CD4-positive, alpha-beta T cell treated with Interferon alpha-2 for 1 hour (primary cell): ENCODE results near the gene METTL5.
"Not testable (repeated sequence)": the region's sequence is repeated elsewhere in the genome, so short reads cannot be mapped to it uniquely, and the experiment has no call there.

ENCODE experiments used
- DNase-seq, 2 donors: peaks; one replicate each; pipeline ENCODE4 v3.0.0-alpha.2; 2020 to 2022

METTL5 gene

DNA sequence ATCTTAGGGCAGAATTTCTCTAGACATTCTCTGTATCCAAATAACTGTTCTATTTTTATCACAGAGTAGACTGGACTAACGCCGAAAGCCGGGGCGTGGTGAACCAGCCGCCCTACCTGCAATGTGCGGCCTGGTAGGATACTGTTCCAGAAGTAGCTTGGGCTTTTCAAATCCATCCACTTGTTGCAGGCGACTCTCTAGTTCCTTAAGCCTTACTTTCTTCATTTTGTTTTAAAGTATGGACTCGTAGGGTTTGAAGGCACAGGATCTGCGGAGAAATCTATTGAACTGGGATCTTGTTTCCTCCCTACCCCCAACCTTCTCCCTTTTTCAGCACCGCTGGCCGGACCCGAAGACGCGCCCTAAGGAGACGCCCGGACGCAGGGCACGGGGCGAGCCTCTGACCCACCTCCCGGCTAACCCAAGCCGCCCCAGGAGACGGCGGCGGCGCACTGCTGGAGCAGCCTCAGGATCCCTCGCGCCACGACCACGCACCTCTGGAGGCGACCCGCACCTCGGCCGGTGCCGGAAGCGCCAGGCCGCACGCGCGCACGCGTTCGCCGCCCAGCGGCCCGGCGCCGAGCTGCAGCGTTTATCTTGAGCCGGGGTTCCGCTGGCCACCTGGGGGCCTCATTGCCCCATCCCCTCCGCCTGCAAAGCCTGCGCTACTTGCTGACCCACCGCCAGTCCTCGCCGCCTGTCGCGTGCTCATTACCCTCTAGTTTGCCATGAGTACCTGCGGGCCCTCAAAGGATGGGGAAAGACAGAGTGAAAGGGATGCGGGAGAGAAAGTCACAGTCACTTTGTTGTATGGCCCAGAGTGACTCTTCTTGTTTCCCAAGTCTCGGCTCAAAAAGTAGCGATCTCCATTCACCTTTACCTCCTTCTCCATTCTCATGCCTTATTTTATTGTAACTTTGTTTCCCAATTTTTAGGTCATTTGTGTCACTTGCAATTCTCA, at the start of gene METTL5:
Gene METTL5 (minus strand): TSS at position 533 of the 961 bp plus-strand sequence. CDS start 308 bp downstream, at position 225.
- DNase-seq, result peak; percentile 66 to 81

DNA sequence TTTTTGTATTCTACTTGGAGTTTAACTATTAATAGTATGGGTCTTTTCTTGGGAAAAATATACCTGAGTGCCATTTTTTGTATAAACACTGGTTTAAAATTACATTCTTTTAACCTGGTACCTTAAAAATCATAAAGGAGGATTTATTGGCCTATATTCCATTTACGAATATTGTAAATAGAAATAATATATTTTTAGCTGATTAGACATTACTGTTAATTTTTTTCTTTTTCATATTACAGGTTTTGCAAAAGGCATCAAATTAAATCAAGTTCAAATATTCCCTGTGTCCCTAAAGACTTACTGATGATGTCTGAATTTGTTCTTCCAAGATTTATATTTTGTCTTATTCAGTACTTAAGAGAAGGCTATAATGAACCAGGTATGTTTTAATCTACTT, 47.3 kb upstream of the METTL5 start:
- no peak for DNase-seq

DNA sequence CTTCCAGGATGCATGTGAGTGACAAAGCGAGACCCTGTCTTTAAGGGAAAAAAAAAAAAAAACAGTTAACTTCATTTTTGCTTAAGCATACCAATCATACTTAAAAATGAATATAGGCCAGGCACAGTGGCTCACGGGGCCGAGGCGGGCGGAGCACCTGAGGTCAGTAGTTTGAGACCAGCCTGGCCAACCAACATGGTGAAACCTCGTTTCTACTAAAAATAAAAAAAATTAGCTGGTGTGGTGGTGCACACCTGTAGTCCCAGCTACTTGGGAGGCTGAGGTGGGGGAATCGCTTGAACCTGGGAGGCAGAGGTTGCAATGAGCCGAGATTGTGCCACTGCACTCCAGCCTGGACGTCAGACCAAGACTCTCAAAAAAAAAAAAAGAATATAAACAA, 46.7 kb upstream of the METTL5 start:
- DNase-seq, result not testable (repeated sequence)

DNA sequence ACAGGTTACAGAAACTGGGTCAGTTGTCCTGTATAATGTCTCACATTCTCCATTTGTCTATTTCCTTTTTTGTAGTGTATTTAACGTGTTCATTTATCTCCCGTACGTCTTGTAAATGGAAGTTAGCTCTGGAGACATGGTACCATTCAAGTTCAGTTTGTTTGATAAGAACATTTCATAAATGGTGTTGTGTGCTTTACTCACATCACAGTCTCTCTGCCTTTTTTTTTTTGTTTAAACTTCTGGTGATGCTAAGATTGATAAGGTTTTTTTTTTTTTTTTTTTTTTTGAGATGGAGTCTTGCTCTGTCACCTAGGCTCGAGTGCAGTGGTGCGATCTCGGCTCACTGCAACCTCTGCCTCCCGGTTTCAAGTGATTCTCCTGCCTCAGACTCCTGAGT, 44.2 kb upstream of the METTL5 start:
- DNase-seq, result no peak

DNA sequence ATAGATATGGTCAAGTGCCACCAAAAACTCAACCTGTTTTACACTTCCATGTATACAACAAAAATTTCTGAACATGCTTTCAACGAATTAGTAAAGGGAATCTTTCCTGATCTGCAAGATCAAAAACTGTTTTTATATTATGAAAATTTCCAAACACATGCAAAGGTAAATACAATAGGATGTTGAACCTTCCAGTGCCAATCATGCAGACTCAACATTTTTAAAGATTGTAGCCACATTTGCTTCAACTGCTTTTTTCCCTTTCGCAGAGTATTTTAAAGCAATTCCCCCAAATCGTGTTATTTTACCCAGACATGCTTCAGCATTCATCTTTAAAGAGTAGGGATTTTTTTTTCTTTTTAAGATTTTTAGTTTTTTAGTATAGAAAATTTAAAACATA, 42.9 kb upstream of the METTL5 start:
- no peak for DNase-seq

DNA sequence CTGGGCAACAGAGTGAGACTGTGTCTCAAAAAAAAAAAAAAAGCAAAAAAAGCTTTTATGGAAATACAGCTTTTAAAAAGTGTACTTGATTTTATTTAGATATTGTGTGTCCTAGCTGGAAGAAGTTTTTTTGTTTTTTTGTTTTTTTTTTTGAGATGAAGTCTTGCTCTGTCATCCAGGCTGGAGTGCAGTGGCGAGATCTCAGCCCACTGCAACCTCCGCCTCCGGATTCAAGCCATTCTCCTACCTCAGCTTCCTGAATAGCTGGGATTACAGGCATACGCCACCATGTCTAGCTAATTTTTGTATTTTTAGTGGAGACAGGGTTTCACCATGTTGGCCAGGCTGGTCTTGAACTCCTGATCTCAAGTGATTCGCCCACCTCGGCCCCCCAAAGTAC, 41.5 kb upstream of the METTL5 start:
- DNase-seq, result not testable (repeated sequence)

DNA sequence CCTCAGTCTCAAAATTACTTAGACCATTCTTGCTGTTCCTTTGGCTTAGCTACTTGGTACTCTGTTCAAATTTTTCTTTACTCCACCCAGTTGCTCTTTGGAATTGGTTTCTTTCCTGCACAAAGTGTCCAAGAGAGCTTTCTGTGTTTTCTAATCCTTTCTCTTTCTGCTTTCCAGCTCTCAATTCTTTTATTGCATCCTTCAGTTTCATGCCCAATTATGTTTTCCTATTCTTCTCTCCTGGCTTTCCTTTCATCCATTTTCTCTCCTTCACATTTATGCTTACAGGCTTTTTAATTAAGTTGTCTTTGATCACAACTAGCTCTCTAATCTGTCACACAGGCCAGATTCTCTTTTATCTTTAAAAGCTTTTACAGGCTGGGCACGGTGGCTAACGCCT, 40.8 kb upstream of the METTL5 start:
- DNase-seq, result no peak

DNA sequence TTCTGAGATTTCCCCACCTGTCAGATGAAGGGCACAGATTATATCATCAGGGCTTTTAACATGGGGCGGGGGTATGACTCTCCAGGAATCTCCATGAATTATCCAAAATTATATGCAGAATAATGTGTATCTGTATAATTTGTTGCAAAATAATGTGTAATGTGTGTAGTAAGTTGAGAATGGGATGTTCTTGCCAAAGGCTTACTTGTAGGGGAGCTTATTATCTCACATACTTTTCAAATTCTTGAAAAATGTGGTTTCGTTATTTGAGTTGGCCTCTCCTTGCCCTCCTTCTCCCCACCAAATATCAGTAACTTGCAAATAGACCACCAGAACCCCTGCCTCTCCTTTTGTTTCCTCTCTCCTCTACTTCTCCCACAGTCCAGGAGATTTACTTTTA, 38.1 kb upstream of the METTL5 start:
- DNase-seq, result no peak

DNA sequence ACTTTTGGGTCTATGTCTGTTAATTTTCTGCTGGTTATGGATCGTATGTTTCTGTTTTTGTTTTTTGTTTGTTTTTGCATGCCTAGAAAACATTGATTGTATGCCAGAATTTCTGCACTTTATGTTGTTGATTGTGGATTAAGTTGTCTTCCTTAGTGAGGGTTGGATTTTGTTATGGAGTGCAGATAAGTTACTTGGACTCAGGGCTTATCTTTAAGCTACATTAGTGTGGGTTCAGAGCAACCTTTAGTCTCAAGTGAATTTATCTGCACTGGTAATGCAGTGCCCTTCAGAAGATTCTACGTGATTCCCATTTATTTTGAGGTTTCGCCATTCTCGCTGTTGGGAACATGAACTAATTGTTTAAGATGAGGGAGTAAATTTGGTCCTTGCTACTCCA, 35.4 kb upstream of the METTL5 start:
- no peak for DNase-seq

DNA sequence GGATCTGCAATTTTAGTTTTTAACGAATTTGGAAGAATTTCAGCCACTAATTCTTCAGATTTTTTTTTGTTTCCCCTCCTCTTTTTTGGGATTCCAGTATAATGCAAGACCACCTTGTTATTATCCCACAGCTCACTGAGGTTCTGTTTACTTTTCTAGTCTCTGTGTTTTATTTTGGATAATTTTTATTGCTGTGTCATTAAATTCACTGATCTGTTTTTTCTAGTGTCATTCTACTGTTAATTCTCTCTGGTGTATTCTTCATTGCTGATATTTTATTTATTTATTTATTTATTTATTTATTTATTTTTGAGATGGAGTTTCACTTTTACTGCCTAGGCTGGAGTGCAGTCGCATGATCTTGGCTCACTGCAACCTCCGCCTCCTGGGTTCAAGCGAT, 34.7 kb upstream of the METTL5 start:
- DNase-seq, result no peak

DNA sequence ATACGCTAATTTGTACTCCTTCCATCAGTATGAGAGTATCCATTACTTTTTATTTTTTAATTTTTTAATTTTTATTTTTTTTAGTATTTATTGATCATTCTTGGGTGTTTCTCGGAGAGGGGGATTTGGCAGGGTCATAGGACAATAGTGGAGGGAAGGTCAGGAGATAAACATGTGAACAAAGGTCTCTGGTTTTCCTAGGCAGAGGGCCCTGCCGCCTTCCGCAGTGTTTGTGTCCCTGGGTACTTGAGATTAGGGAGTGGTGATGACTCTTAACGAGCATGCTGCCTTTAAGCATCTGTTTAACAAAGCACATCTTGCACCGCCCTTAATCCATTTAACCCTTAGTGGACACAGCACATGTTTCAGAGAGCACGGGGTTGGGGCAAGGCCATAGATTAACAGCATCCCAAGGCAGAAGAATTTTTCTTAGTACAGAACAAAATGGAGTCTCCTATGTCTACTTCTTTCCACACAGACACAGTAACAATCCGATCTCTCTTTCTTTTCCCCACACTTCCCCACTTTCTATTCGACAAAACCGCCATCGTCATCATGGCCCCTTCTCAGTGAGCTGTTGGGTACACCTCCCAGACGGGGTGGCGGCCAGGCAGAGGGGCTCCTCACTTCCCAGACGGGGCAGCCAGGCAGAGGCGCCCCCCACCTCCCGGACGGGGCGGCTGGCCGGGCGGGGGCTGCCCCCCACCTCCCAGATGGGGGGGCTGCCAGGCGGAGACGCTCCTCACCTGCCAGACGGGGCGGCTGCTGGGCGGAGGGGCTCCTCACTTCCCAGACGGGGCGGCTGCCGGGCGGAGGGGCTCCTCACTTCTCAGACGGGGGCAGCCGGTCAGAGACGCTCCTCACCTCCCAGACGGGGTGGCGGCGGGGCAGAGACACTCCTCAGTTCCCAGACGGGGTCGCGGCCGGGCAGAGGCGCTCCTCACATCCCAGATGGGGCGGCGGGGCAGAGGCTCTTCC, 30.9 kb upstream of the METTL5 start:
- DNase-seq, result not testable (repeated sequence)

DNA sequence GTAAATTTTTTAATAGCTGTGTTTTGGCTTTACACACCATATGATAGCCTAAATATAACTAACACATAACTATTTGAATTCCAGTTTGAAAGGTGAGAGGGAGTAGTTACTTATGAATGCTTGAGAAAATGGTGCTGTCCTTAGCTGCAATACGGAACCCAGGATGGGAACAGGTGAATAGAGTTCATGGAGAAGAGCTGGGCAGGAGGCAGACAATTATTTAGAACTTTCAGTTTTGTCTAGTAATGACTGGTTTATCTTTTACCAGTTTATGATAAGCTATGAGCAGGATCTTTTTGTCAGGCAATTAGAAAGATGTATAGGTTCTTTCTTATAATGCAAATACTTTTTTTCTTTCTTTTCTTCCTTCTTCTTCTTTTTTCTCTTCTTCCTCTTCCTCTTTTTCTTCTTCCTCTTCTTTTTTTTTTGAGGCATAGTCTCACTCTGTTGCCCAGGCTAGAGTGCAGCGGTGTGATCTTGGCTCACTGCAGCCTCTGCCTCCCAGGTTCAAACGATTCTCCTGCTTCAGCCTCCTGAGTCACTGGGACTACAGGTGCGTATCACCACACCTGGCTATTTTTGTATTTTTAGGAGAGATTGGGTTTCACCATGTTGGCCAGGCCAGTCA, 28.4 kb upstream of the METTL5 start:
- no peak for DNase-seq

DNA sequence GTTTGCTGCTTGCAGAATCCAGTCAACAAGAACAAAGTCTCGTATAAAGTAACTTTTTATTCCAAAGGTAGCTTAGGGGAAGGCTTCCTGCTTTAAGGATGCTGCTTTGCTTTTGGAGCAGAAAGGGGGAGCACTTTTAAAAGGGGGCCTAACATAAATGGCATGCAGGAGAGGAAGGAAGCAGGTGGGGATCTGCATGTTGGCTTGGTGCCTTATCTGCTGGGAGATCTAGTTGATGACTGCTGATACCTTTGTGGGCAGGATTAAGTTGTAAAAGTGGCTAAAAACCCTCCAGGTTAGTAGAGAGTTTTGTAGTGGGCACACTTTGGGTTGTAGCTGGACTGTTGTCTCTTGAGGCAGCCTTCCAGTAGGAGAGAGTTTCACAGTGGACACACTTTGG, 25.0 kb upstream of the METTL5 start:
- DNase-seq, result no peak

DNA sequence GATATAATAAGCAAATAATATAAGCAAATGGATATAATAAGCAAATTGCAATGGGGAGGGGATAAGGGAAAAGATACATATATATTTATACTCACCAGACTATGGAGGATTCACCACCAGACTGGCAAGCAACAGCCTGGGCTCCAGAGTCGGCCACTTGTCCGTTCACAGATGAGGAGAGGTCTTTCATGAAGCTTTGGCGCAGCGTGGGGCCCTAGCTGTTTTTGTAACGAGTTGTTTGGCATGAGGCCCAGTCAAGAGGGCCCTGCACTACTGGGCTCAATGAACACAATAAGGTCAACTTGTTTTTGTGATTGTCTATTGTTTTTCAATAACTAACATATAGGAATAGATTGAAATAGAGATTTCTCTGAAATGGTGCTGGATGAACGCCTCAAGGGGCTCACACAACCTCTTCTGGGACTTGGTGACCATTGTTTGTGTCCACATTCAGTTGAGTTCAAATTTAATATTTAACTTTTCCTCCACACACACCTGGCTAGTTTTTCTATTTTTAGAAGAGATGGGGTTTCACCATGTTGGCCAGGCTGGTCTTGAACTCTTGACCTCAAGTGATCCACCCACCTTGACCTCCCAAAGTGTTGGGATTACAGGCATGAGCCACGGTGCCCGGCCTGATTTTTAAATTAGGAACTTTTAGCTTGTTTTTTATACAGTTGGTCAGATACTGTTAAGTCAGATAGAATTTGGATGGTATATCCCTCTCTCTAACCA, 24.4 kb upstream of the METTL5 start:
- not testable (repeated sequence) for DNase-seq

DNA sequence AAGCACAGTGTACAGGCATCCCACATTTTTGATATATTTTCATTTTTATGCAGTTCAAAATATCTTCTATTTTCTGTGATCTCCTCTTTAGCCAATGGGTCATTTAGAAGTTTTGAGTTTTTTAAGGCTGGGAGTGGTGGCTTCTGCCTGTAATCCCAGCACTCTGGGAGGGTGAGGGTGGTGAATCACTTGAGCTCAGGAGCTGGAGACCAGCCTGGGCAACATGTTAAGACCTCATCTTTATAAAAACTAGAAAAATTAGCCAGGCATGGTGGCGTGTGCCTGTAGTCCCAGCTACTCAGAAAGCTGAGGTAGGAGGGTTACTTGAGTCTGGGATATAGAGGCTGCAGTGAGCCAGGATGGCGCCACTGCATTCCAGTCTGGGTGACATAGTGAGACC, 20.3 kb upstream of the METTL5 start:
- DNase-seq, result no peak

DNA sequence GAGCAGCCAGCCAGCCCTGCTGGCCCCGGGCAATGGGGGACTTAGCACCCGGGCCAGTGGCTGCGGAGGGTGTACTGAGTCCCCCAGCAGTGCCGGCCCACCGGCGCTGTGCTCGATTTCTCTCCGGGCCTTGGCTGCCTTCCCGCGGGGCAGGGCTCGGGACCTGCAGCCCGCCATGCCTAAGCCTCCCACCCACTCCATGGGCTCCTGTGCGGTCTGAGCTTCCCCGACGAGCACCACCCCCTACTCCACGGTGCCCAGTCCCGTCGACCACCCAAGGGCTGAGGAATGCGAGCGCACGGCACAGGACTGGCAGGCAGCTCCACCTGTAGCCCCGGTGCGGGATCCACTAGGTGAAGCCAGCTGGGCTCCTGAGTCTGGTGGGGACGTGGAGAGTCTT, 16.9 kb upstream of the METTL5 start:
- not testable (repeated sequence) for DNase-seq

DNA sequence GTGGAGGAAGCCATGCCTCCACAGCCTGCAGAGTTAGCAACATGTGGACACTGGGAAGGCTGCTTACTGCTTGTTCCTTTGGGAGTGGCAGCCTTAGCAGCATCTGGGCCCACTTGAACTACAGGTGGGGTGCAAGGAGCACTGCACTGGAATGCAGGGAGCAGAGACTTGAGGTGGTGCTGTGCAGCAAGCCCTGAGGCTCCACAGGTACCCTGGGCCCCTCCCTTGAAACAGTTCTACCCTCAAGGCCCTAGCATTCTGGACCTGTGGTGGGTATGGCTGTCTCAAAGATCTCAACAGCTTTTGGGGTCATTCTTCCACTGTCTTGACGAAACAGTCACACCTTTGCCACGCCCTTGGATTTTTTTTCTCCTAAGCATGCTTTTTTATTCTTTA, 16.0 kb upstream of the METTL5 start:
- DNase-seq, result no peak

DNA sequence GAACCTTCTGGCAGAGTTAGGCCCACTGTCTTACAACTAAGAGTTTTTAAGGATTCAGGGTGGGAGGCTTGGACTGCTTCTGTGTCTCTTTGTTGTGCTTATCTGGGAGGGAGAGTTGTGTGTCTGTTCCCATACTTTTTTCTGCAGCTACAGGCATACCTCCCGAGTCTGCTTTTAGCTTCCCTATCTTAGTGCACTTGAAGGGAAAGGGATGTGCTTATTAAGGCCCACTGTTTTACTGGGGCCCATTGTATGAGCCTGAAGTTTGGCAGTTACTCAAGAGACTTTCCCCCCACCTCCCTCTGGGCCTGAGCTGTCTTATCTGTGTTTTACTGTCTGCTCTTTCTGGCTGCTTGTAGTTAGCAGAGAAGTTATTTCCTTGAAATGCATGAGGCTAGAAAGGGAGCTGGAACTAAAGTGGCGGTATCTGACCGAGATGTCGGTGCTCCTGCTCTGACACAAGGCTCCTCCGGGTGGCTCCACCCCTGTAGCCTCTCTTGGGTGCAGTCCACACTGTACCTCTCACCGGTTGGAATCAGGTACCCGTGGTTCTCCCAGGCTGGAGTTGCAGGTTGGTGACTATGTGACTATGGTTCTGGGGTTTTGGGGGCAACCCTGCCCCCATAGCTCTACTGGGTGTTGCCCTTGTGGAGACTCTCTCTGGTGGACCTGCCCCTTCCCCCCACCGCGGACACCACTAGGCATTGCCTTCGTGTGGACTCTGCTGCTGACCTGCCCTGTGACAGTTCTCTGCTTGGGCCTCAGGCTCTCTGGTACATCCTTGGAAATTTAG, 15.4 kb upstream of the METTL5 start:
- no peak for DNase-seq

DNA sequence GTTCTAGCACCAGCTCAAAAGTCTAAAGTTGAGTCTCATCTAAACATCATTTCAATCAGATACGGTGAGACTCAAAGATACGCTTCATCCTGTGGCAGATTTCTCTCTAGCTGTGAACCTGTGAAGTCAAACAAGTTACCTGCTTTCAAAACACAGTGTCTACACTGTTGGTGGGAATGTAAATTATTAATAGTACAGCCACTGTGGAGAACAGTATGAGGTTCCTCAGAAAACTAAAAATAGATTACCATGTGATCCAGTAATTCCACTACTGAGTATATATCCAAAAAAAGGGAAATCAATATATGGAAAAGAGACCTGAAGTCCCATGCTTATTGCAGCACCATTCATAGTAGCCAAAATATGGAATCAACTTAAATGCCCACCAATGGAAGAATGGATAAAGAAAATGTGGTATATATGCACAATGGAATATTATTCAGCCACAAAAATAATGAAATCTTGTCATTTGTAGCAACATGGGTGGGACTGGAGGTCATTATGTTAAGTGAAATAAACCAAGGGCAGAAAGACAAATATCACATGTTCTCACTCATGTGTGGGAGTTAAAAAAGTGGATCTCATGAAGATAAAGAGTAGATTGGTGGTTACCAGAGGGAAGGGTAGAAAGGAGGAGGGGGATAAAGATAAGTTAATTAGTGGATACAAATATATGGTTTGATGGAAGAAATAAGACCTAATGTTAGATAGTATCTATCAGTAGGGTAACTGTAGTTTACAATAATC, 14.2 kb upstream of the METTL5 start:
- DNase-seq, result no peak

DNA sequence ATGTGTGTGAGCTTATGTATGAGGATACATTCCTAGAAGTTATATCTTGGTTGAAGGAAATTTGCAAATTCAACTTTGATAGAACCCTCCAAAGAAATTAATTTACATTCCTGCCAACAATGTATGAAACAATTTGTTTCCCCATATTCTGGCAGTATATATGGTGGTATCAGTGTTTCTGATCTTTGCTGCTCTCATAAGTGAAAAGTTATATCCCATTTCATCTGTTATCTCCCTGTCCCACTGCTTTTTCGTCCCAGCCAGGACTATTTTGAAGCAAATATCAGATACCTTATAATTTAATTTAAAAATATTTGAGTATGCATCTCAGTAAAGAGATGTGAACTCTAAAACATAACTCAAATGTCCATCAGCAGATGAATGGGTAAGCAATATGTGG, 9.7 kb upstream of the METTL5 start:
- DNase-seq, result no peak
